OCI-LY7 (cell line): Measurements from ENCODE around the gene C12orf56. TPM values are rescaled to one million over a fixed set of nuclear protein-coding genes. Genes with fewer than 3 reads are reported as not detected.

Source experiments
- BruUV-seq: library from RNA; stranded (reverse); fragments of 400-500 nt; replicated peaks from 2 replicates; lab custom pipeline; 2021; lab: Mats Ljungman, UMichigan
- CTCF ChIA-PET: fragments of 300-600 bp; sonication (Branson Sonifier 250); formaldehyde crosslinking; loops from one replicate; lab custom pipeline; 2022; ENCODE audit warnings: antibody characterized with exemption; ENCODE audit not compliant: unreplicated experiment; lab: Charles Lee
- POLR2A ChIA-PET: fragments of 300-600 bp; sonication (Branson Sonifier 250); formaldehyde crosslinking; loops from one replicate; lab custom pipeline; 2022; ENCODE audit warnings: antibody characterized with exemption; lab: Charles Lee
- DNase-seq: peaks from one replicate; pipeline ENCODE4 v3.0.0-alpha.2; 2015; ENCODE audit warnings: low spot score
- H2AFZ ChIP-seq: fragments of 200-600 bp; sonication (generic), shearing (Covaris generic); 2 replicates; pipeline ENCODE4 v1.6.1; 2014; ENCODE audit warnings: mild to moderate bottlenecking, antibody characterized with exemption, low read length, moderate library complexity
- H3K27ac ChIP-seq: fragments of 200-600 bp; sonication (generic); 2 replicates; pipeline ENCODE4 v1.5.1; 2014; ENCODE audit warnings: mixed run types, low read depth, mild to moderate bottlenecking, moderate library complexity, low read length, inconsistent platforms; ENCODE audit not compliant: poor library complexity, severe bottlenecking
- H3K36me3 ChIP-seq: fragments of 200-600 bp; sonication (generic); 2 replicates; pipeline ENCODE4 v1.6.1; 2014; ENCODE audit warnings: mild to moderate bottlenecking, antibody characterized with exemption, low read length, moderate library complexity, mixed read lengths; ENCODE audit not compliant: insufficient read depth
- H3K4me1 ChIP-seq: fragments of 200-600 bp; sonication (generic); 2 replicates; pipeline ENCODE4 v1.5.1; 2014; ENCODE audit warnings: mild to moderate bottlenecking, low read length; ENCODE audit not compliant: insufficient read depth, poor library complexity, severe bottlenecking
- H3K4me2 ChIP-seq: fragments of 200-600 bp; sonication (generic); 2 replicates; pipeline ENCODE4 v1.6.1; 2014; ENCODE audit warnings: mild to moderate bottlenecking, low read length
- H3K4me3 ChIP-seq: fragments of 200-600 bp; sonication (generic); 2 replicates; pipeline ENCODE4 v1.5.1; 2014; ENCODE audit warnings: mild to moderate bottlenecking, low read depth, low read length; ENCODE audit not compliant: poor library complexity, severe bottlenecking
- H3K79me2 ChIP-seq: fragments of 200-600 bp; sonication (generic); 2 replicates; pipeline ENCODE4 v1.6.1; 2016; ENCODE audit warnings: low read depth, mild to moderate bottlenecking, low read length, moderate library complexity, mixed read lengths; ENCODE audit not compliant: insufficient read depth
- H3K9me2 ChIP-seq: fragments of 200-600 bp; sonication (generic); 2 replicates; pipeline ENCODE4 v1.6.1; 2016; ENCODE audit warnings: mild to moderate bottlenecking, low read length, mixed read lengths; ENCODE audit not compliant: insufficient read depth
- H3K9me3 ChIP-seq: fragments of 200-600 bp; sonication (generic); 2 replicates; pipeline ENCODE4 v1.6.1; 2014; ENCODE audit warnings: mild to moderate bottlenecking, mixed run types, low read length, mixed read lengths
- H4K20me1 ChIP-seq: fragments of 200-600 bp; sonication (generic); 2 replicates; pipeline ENCODE4 v1.6.1; 2014; ENCODE audit warnings: mild to moderate bottlenecking, antibody characterized with exemption, low read length, moderate library complexity, mixed read lengths; ENCODE audit not compliant: insufficient read depth
- EZH2phosphoT487 ChIP-seq: fragments of 200-600 bp; sonication (generic); IDR thresholded peaks from 2 replicates; pipeline ENCODE4 v1.6.1; 2018; ENCODE audit warnings: low read depth, borderline replicate concordance, mild to moderate bottlenecking, mixed run types, antibody characterized with exemption, low read length, moderate library complexity, mixed read lengths
- intact Hi-C: fragments of 100-400 bp; cut with micrococcal nuclease; formaldehyde crosslinking; loops from one replicate; pipeline ENCODE4 v1.10.0; 2022; ENCODE audit not compliant: unreplicated experiment
- total RNA-seq, 2 experiments: library from RNA; depleted of rRNA in 1 of 2; stranded (reverse); fragments of >200 nt in 1 of 2; shearing (Covaris generic) in 1 of 2; gene quantifications; 2 replicates each; pipeline ENCODE4 v1.2.3, GENCODE V29; 2014 to 2022
- TF ChIP-seq, protein P1 (sequence below): fragments of 200-600 bp; sonication (generic); conservative IDR thresholded peaks from 2 replicates; pipeline ENCODE4 v1.5.1; 2014; ENCODE audit warnings: mild to moderate bottlenecking, antibody characterized with exemption, low read length, moderate library complexity, mixed read lengths

The C12orf56 gene
- total RNA-seq, 2 experiments from 2014 or later = not detected

DNA sequence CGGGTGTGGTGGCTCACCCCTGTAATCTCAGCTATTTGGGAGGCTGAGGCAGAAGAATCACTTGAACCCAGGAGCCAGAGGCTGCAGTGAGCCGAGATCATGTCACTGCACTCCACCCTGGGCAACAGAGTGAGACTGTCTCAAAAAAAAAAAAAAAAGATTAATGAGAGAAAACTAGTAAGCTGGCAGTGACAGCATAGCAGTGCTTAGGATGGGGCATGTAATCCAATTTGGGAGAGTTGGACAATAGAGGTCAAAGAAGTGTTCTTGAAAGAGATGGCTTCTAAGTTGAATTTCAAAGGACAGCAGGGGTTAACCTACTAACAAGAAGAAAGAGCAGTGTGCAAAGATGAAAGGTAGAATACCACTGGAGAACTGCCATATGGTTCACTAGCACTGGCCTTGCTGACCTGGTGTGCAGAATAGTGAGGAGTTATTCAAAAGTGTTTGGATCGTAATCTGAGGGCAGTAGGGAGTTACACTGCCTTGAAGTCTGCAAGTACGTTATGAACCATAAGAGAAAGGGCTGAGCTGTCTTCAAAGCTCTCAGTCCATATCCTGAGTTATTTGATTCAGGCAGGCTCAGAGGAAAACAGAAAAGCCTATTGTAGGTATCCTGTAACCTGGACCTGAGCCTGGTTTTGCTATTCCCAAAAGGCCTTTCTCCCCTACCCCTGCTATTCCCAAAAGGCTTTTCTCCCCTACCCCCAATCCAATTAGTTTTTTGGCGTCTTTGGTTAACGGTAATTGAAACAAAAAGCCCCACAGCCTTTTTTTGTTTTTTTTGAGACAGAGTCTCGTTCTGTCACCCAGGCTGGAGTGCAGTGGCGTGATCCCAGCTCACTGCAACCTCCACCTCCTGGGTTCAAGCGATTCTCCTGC lies 17.0 kb upstream of the C12orf56 start:
- no peak overlapping the region for H2AFZ ChIP-seq
- intact Hi-C loops = no loop called here
- peaks cover 59% of the 10 kb centered on the region for H3K36me3 ChIP-seq
- H3K4me3 ChIP-seq = no peak overlapping the region
- peaks cover 5% of the 10 kb centered on the region for H4K20me1 ChIP-seq
- DNase-seq = no peak
- H3K79me2 ChIP-seq = peaks cover 61% of the 10 kb centered on the region
- no peaks in the 10 kb centered on the region for H3K9me2 ChIP-seq
- no peaks in the 10 kb centered on the region for H3K9me3 ChIP-seq
- POLR2A ChIA-PET = interaction anchor here (0.5 to 0.7 kb wide), 3 partner anchors 37 to 650 kb away, joined by 3 to 5 read pairs (median 5); no protein-coding TSS in a partner anchor
- no TSS peak for BruUV-seq
- H3K27ac ChIP-seq = no peak overlapping the region
- H3K4me2 ChIP-seq = no peak overlapping the region
- CTCF ChIA-PET = no interaction called here
- no peak for TF ChIP-seq EZH2phosphoT487
- TF ChIP-seq, protein P1, sequence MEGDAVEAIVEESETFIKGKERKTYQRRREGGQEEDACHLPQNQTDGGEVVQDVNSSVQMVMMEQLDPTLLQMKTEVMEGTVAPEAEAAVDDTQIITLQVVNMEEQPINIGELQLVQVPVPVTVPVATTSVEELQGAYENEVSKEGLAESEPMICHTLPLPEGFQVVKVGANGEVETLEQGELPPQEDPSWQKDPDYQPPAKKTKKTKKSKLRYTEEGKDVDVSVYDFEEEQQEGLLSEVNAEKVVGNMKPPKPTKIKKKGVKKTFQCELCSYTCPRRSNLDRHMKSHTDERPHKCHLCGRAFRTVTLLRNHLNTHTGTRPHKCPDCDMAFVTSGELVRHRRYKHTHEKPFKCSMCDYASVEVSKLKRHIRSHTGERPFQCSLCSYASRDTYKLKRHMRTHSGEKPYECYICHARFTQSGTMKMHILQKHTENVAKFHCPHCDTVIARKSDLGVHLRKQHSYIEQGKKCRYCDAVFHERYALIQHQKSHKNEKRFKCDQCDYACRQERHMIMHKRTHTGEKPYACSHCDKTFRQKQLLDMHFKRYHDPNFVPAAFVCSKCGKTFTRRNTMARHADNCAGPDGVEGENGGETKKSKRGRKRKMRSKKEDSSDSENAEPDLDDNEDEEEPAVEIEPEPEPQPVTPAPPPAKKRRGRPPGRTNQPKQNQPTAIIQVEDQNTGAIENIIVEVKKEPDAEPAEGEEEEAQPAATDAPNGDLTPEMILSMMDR = no peak
- peaks cover 21% of the 10 kb centered on the region for H3K4me1 ChIP-seq

DNA sequence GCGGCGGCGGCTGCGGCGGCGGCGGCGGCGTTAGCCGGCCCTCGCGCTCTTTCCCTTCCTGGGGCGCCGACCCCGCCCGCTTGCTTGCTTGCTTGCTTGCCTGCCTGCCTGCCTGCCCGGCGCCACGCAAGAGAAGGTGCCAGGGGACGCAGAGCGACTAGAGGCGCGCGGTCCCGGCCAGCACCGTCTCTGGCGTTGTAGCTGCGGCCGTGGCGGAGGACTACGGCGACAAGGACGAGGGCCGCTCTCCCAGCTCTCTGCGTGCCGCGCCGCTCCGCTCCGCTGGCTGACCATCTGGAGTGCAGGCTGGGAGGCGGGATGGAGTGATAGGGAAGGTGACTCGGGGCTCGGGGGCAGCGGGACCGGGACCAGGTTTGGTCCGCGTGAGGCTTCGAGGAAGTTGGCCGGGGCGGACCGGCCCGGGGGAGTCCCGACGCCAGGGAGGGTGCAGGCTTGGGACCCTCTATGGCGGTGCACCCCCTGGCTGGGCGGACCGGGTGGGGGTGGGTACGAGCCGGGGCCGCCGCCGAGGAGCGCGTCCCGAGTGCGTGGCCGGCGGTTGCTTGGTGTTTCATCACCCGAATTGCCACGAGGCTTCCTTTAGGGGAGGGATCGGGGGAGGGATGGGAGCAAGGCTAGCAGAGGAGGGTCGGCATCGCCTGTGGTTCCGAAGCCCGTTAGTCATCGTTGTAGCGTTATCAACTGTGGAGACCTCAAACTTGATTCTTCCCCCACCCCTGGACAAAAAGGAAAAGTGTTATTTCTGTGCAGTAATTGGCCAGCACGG lies 14.1 kb upstream of the C12orf56 start:
- Histone ChIP-seq H3K4me1 (peaks cover 21% of the 10 kb centered on the region), H3K36me3 (peaks cover 29% of the 10 kb centered on the region), H3K4me2 (peak overlapping the region; percentile 94), H3K4me3 (peak overlapping the region; percentile 98), H3K9me2 (no peaks in the 10 kb centered on the region), H4K20me1 (peaks cover 4% of the 10 kb centered on the region; the same call in 1 of the 2 replicates), H2AFZ (peak overlapping the region; percentile 67), H3K27ac (peak overlapping the region; percentile 89), H3K9me3 (no peaks in the 10 kb centered on the region), H3K79me2 (peaks cover 50% of the 10 kb centered on the region)
- POLR2A ChIA-PET = interaction anchor here (0.6 to 1.2 kb wide), 6 partner anchors 11 to 1777 kb away, joined by 3 to 6 read pairs (median 4); no protein-coding TSS in a partner anchor
- CTCF ChIA-PET = no interaction called here
- no TSS peak for BruUV-seq
- intact Hi-C loops = loop anchor here (1.0 to 2.0 kb wide), 4 partner anchors 48 to 624 kb away; partner anchors contain the start of genes KICS2, RASSF3 and TBK1
- DNase-seq = peak; percentile 82
- no peak for TF ChIP-seq EZH2phosphoT487
- TF ChIP-seq, protein P1 = no peak
